ENCODE results near the gene WASF1.
"Not testable (repeated sequence)": the region's sequence is repeated elsewhere in the genome, so short reads cannot be mapped to it uniquely, and the experiment has no call there.

WASF1 gene

GRCh38 chr6:110173506-110174132 is 5.9 kb downstream of the WASF1 start:
- DNase-seq: no peak

- no peak for DNase-seq
Measured at GRCh38 chr6:110170081-110170480, 9.4 kb downstream of the WASF1 start.

GRCh38 chr6:110158479-110158878 is 21.0 kb downstream of the WASF1 start:
- DNase-seq: no peak

- DNase-seq: no peak
Measured at GRCh38 chr6:110147870-110148269, 31.6 kb downstream of the WASF1 start.

GRCh38 chr6:110140650-110141049 is 38.8 kb downstream of the WASF1 start:
- DNase-seq: no peak

- no peak for DNase-seq
Measured at GRCh38 chr6:110139052-110139451, 40.4 kb downstream of the WASF1 start.

- no peak for DNase-seq
Measured at GRCh38 chr6:110137924-110138887, 41.3 kb downstream of the WASF1 start.

GRCh38 chr6:110130362-110130761 is 49.1 kb downstream of the WASF1 start:
- DNase-seq: no peak

- no peak for DNase-seq
Measured at GRCh38 chr6:110128418-110128817, 51.1 kb downstream of the WASF1 start.

- DNase-seq: peak; percentile 19
Measured at GRCh38 chr6:110125361-110125760, 54.1 kb downstream of the WASF1 start.

GRCh38 chr6:110121655-110122054 is 57.8 kb downstream of the WASF1 start:
- DNase-seq: not testable (repeated sequence)

GRCh38 chr6:110116258-110116657 is 63.2 kb downstream of the WASF1 start:
- DNase-seq: no peak

GRCh38 chr6:110114004-110114403 is 65.5 kb downstream of the WASF1 start:
- no peak for DNase-seq

GRCh38 chr6:110105296-110105695 is 74.2 kb downstream of the WASF1 start:
- no peak for DNase-seq

- DNase-seq: no peak
Measured at GRCh38 chr6:110103260-110103659, 76.2 kb downstream of the WASF1 start.

GRCh38 chr6:110102411-110102810 is 77.1 kb downstream of the WASF1 start:
- DNase-seq: no peak

- DNase-seq: no peak
Measured at GRCh38 chr6:110101885-110102284, 77.6 kb downstream of the WASF1 start.

GRCh38 chr6:110098511-110099116 is 80.9 kb downstream of the WASF1 start:
- DNase-seq: no peak

GRCh38 chr6:110097443-110097842 is 82.0 kb downstream of the WASF1 start:
- DNase-seq: no peak

- no peak for DNase-seq
Measured at GRCh38 chr6:110095935-110096334, 83.5 kb downstream of the WASF1 start.

GRCh38 chr6:110095101-110095500 is 84.4 kb downstream of the WASF1 start:
- no peak for DNase-seq

GRCh38 chr6:110093981-110094380 is 85.5 kb downstream of the WASF1 start:
- no peak for DNase-seq

GRCh38 chr6:110090876-110091275 is 88.6 kb downstream of the WASF1 start:
- no peak for DNase-seq

- no peak for DNase-seq
Measured at GRCh38 chr6:110089323-110089722, 90.1 kb downstream of the WASF1 start.

Data from NCI-H1092 treated with DMSO at 0.1 percent for 48 hours (cell line).